HCT116 (cell line): ENCODE data around the gene CAP2.

Source experiments
- CTCF ChIP-seq, 3 experiments: fragments of 200-600 bp in 1 of 3; sonication (generic) in 1 of 3; IDR thresholded peaks in 2 of 3; conservative IDR thresholded peaks in 1 of 3; 2 replicates each; pipeline ENCODE4 v1.5.1; 2012 to 2017; ENCODE audit warnings: low read depth in 2 of 3, low read length in 2 of 3, antibody characterized with exemption in 1 of 3, borderline replicate concordance in 1 of 3, control low read depth in 1 of 3, mild to moderate bottlenecking in 1 of 3, mixed read lengths in 1 of 3, mixed run types in 1 of 3, moderate library complexity in 1 of 3; ENCODE audit not compliant: insufficient read depth in 1 of 3
- EGR1 ChIP-seq: IDR thresholded peaks from 2 replicates; pipeline ENCODE4 v1.6.1; 2012; ENCODE audit warnings: low read depth
- EZH2 ChIP-seq: fragments of 200-600 bp; sonication (generic); IDR thresholded peaks from 2 replicates; pipeline ENCODE4 v1.6.1; 2017; ENCODE audit warnings: antibody characterized with exemption, mixed run types

- TF ChIP-seq EGR1, result no peak
- TF ChIP-seq CTCF (IDR thresholded peaks at IDR 0.05 in 2 of 3, conservative IDR thresholded peaks at IDR 0.05 in 1 of 3; ENCODE audit: borderline replicate concordance in 1 of 3, insufficient read depth in 1 of 3, low read depth in 2 of 3, low read length in 2 of 3), result no peak
- TF ChIP-seq EZH2, result no peak
These were observed 28.0 kb downstream of the CAP2 start for GRCh38 chr6:17421406-17421805.
